ENCODE measurements around the gene MAB21L2. TPM values are rescaled to one million over a fixed set of nuclear protein-coding genes. Genes with fewer than 3 reads are reported as not detected.

Gene MAB21L2
- polyA plus RNA-seq, 1 donor from 2014 or later: 1.6 TPM

GRCh38 chr4:150590631-150591030 is 8.7 kb downstream of the MAB21L2 start:
- no peak overlapping the region for H3K4me2 ChIP-seq (ENCODE audit: low read length)
- no peaks in the 10 kb centered on the region for H3K9me3 ChIP-seq (ENCODE audit: low read length)
- H2AFZ ChIP-seq (ENCODE audit: low read depth, low read length): no peak overlapping the region
- H3F3A ChIP-seq (ENCODE audit: insufficient read depth, low read length, poor library complexity, severe bottlenecking): no peaks in the 10 kb centered on the region
- H3K27ac ChIP-seq (ENCODE audit: low read length): no peak overlapping the region
- H3K79me2 ChIP-seq (replicated peaks; ENCODE audit: insufficient read depth, low read length): no peaks in the 10 kb centered on the region
- H3K9me2 ChIP-seq (ENCODE audit: insufficient read depth, low read length): no peaks in the 10 kb centered on the region
- no peaks in the 10 kb centered on the region for H3K36me3 ChIP-seq (ENCODE audit: insufficient read depth, low read length)
- no peak overlapping the region for H3K4me3 ChIP-seq (ENCODE audit: low read length)
- no peaks in the 10 kb centered on the region for H4K20me1 ChIP-seq (ENCODE audit: insufficient read depth)
- TF ChIP-seq SMC3 (conservative IDR thresholded peaks at IDR 0.05; ENCODE audit: poor library complexity) (no peak), EP300 (conservative IDR thresholded peaks at IDR 0.05; ENCODE audit: poor library complexity, severe bottlenecking) (no peak), TAF1 (IDR thresholded peaks at IDR 0.05; ENCODE audit: low read depth) (no peak), EZH2 (IDR thresholded peaks at IDR 0.05; ENCODE audit: borderline replicate concordance, insufficient read depth, low read length, poor library complexity, severe bottlenecking) (no peak), POLR2AphosphoS5 (IDR thresholded peaks at IDR 0.05) (no peak), CTCF (IDR thresholded peaks at IDR 0.05; ENCODE audit: poor library complexity, severe bottlenecking) (no peak), MXI1 (conservative IDR thresholded peaks at IDR 0.05; ENCODE audit: poor library complexity, severe bottlenecking) (no peak), RAD21 (conservative IDR thresholded peaks at IDR 0.05) (no peak)
- TF ChIP-seq, protein P1, sequence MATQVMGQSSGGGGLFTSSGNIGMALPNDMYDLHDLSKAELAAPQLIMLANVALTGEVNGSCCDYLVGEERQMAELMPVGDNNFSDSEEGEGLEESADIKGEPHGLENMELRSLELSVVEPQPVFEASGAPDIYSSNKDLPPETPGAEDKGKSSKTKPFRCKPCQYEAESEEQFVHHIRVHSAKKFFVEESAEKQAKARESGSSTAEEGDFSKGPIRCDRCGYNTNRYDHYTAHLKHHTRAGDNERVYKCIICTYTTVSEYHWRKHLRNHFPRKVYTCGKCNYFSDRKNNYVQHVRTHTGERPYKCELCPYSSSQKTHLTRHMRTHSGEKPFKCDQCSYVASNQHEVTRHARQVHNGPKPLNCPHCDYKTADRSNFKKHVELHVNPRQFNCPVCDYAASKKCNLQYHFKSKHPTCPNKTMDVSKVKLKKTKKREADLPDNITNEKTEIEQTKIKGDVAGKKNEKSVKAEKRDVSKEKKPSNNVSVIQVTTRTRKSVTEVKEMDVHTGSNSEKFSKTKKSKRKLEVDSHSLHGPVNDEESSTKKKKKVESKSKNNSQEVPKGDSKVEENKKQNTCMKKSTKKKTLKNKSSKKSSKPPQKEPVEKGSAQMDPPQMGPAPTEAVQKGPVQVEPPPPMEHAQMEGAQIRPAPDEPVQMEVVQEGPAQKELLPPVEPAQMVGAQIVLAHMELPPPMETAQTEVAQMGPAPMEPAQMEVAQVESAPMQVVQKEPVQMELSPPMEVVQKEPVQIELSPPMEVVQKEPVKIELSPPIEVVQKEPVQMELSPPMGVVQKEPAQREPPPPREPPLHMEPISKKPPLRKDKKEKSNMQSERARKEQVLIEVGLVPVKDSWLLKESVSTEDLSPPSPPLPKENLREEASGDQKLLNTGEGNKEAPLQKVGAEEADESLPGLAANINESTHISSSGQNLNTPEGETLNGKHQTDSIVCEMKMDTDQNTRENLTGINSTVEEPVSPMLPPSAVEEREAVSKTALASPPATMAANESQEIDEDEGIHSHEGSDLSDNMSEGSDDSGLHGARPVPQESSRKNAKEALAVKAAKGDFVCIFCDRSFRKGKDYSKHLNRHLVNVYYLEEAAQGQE (IDR thresholded peaks at IDR 0.05; ENCODE audit: borderline replicate concordance): no peak
- H3K9ac ChIP-seq (ENCODE audit: low read length): no peak overlapping the region
- peaks cover 46% of the 10 kb centered on the region for H3K27me3 ChIP-seq (ENCODE audit: insufficient read depth, low read depth, low read length)

- H4K20me1 ChIP-seq (ENCODE audit: insufficient read depth): no peaks in the 10 kb centered on the region
- no peaks in the 10 kb centered on the region for H3K79me2 ChIP-seq (replicated peaks; ENCODE audit: insufficient read depth, low read length)
- H3K4me2 ChIP-seq (ENCODE audit: low read length): no peak overlapping the region
- TF ChIP-seq, protein P1 (IDR thresholded peaks at IDR 0.05; ENCODE audit: borderline replicate concordance): no peak
- TF ChIP-seq MXI1 (conservative IDR thresholded peaks at IDR 0.05; ENCODE audit: poor library complexity, severe bottlenecking): no peak
- H3K36me3 ChIP-seq (ENCODE audit: insufficient read depth, low read length): no peaks in the 10 kb centered on the region
- H3F3A ChIP-seq (ENCODE audit: insufficient read depth, low read length, poor library complexity, severe bottlenecking): no peaks in the 10 kb centered on the region
- H3K27ac ChIP-seq (ENCODE audit: low read length): no peak overlapping the region
- H3K9me2 ChIP-seq (ENCODE audit: insufficient read depth, low read length): no peaks in the 10 kb centered on the region
- peaks cover 39% of the 10 kb centered on the region for H3K27me3 ChIP-seq (ENCODE audit: insufficient read depth, low read depth, low read length)
- no peaks in the 10 kb centered on the region for H3K9me3 ChIP-seq (ENCODE audit: low read length)
- H3K9ac ChIP-seq (ENCODE audit: low read length): no peak overlapping the region
- H3K4me3 ChIP-seq (ENCODE audit: low read length): no peak overlapping the region
- H2AFZ ChIP-seq (ENCODE audit: low read depth, low read length): no peak overlapping the region
These were observed 9.5 kb downstream of the MAB21L2 start for GRCh38 chr4:150591406-150591805.

Data from neural cell (in vitro differentiated cells).